B cell (primary cell): ENCODE results near the gene ANKS1A. TPM values are rescaled to one million over a fixed set of nuclear protein-coding genes. Genes with fewer than 3 reads are reported as not detected.

Experiments used
- ATAC-seq: fragments of 200-7000 bp; cut with Tn5 transposase; one replicate; pipeline ENCODE4 v1.10.0; 2021; ENCODE audit warnings: low read depth, mild to moderate bottlenecking, moderate number of reproducible peaks, moderate library complexity
- CTCF ChIA-PET: fragments of 350-600 bp; sonication (Branson Sonifier 250); formaldehyde crosslinking; loops from one replicate; lab custom pipeline; 2021; ENCODE audit warnings: antibody characterized with exemption, inconsistent platforms; lab: Charles Lee
- POLR2A ChIA-PET: fragments of 350-600 bp; sonication (Branson Sonifier 250); formaldehyde crosslinking; loops from one replicate; lab custom pipeline; 2021; ENCODE audit warnings: antibody characterized with exemption; lab: Charles Lee
- DNase-seq: peaks from one replicate; pipeline ENCODE4 v3.0.0; 2013
- H2AFZ ChIP-seq: 2 replicates; pipeline ENCODE4 v1.6.1; 2012; ENCODE audit warnings: mild to moderate bottlenecking, low read depth, low read length; ENCODE audit not compliant: insufficient read depth, poor library complexity, severe bottlenecking
- H3K27ac ChIP-seq, 2 donors: 1 replicate in 1 of 2; 2 replicates in 1 of 2; pipeline ENCODE4 v1.5.1; 2012 to 2013; ENCODE audit warnings: low read length in 2 of 2, mild to moderate bottlenecking in 2 of 2, moderate library complexity in 1 of 2
- H3K27me3 ChIP-seq, 4 experiments: fragments of 200-600 bp in 1 of 4; sonication (generic) in 1 of 4; replicated peaks in 1 of 4; 1 replicate in 2 of 4; 2 replicates in 2 of 4; pipeline versions ENCODE4 v1.6.1 to v1.7.0; 2013 to 2016; ENCODE audit warnings: low read length in 3 of 4, mild to moderate bottlenecking in 2 of 4, mixed read lengths in 1 of 4, moderate library complexity in 1 of 4; ENCODE audit not compliant: insufficient read depth in 4 of 4, control insufficient read depth in 3 of 4; ENCODE audit errors: control extremely low read depth in 1 of 4
- H3K36me3 ChIP-seq, 2 experiments: replicated peaks in 1 of 2; 1 replicate in 1 of 2; 2 replicates in 1 of 2; pipeline versions ENCODE4 v1.6.1 to v1.7.1; 2013; ENCODE audit warnings: low read length in 1 of 2; ENCODE audit not compliant: insufficient read depth in 2 of 2, control insufficient read depth in 1 of 2; ENCODE audit errors: control extremely low read depth in 1 of 2, extremely low read depth in 1 of 2
- H3K4me1 ChIP-seq, 2 donors: fragments of 200-600 bp in 1 of 2; sonication (generic) in 1 of 2; 1 replicate in 1 of 2; 2 replicates in 1 of 2; pipeline versions ENCODE4 v1.5.1 to v1.6.1; 2013 to 2017; ENCODE audit warnings: low read length in 2 of 2; ENCODE audit not compliant: control insufficient read depth in 2 of 2, insufficient read depth in 2 of 2
- H3K4me2 ChIP-seq: replicated peaks from 2 replicates; pipeline ENCODE3; 2012; ENCODE audit warnings: mild to moderate bottlenecking, low read depth, low read length; ENCODE audit not compliant: poor library complexity, severe bottlenecking
- H3K4me3 ChIP-seq, 5 experiments: fragments of 200-600 bp in 1 of 5; sonication (generic) in 1 of 5; 1 replicate in 3 of 5; 2 replicates in 2 of 5; pipeline versions ENCODE4 v1.5.1 to v1.7.0; 2011 to 2016; ENCODE audit warnings: low read length in 4 of 5, mild to moderate bottlenecking in 4 of 5, low read depth in 2 of 5, control low read depth in 1 of 5, moderate library complexity in 1 of 5; ENCODE audit not compliant: insufficient read depth in 1 of 5; ENCODE audit errors: control extremely low read depth in 1 of 5, extremely low read depth in 1 of 5
- H3K79me2 ChIP-seq: fragments of 200-600 bp; sonication (generic); one replicate; pipeline ENCODE4 v1.6.0; 2016; ENCODE audit warnings: low read length; ENCODE audit not compliant: control insufficient read depth, insufficient read depth
- H3K9ac ChIP-seq: fragments of 200-600 bp; sonication (generic); 2 replicates; pipeline ENCODE4 v1.6.1; 2017; ENCODE audit warnings: mild to moderate bottlenecking, low read length, moderate library complexity
- H3K9me3 ChIP-seq, 3 donors: one replicate each; pipeline versions ENCODE4 v1.6.1 to v1.7.1; 2013; ENCODE audit warnings: low read length in 2 of 3; ENCODE audit not compliant: control insufficient read depth in 2 of 3, insufficient read depth in 1 of 3; ENCODE audit errors: control extremely low read depth in 1 of 3
- H4K20me1 ChIP-seq: 2 replicates; pipeline ENCODE4 v1.6.0; 2012; ENCODE audit warnings: mild to moderate bottlenecking, low read length; ENCODE audit not compliant: insufficient read depth, control insufficient read depth, poor library complexity, severe bottlenecking
- H3K27ac Mint-ChIP-seq: one replicate; pipeline ENCODE4 v1.8.0; 2021; ENCODE audit warnings: mixed read lengths
- H3K27me3 Mint-ChIP-seq: one replicate; pipeline ENCODE4 v1.8.0; 2021; ENCODE audit warnings: mixed read lengths
- H3K4me1 Mint-ChIP-seq: one replicate; pipeline ENCODE4 v1.8.0; 2021; ENCODE audit warnings: mixed read lengths
- H3K4me3 Mint-ChIP-seq: one replicate; pipeline ENCODE4 v1.8.0; 2021; ENCODE audit warnings: mixed read lengths
- H3K9me3 Mint-ChIP-seq: one replicate; pipeline ENCODE4 v1.8.0; 2022; ENCODE audit warnings: mixed read lengths; ENCODE audit not compliant: insufficient read depth
- EZH2 ChIP-seq: IDR thresholded peaks from 2 replicates; pipeline ENCODE4 v1.6.1; 2012; ENCODE audit warnings: borderline replicate concordance, low read depth, mild to moderate bottlenecking, moderate library complexity, low read length; ENCODE audit not compliant: insufficient read depth, poor library complexity, severe bottlenecking
- WGBS: methylation state at CpG from one replicate; pipeline ENCODE4 v1.1.5; 2013; ENCODE audit warnings: missing lambda C conversion rate; ENCODE audit not compliant: insufficient coverage; 5-methylcytosine and 5-hydroxymethylcytosine counted together
- intact Hi-C: fragments of 100-400 bp; cut with micrococcal nuclease; formaldehyde crosslinking; loops from one replicate; pipeline ENCODE4 v1.10.0; 2022
- polyA plus RNA-seq: library from polyadenylated mRNA; depleted of rRNA; stranded (reverse); fragments of >200 nt; gene quantifications from 2 replicates; pipeline ENCODE4 v1.2.3, GENCODE V29; 2012
- total RNA-seq, 2 donors: library from RNA; stranded (reverse); fragments of 120-200 nt in 1 of 2; gene quantifications; 1 replicate in 1 of 2; 2 replicates in 1 of 2; pipeline versions ENCODE4 v1.2.3 to v1.2.4, GENCODE V29; 2013 to 2022
- TF ChIP-seq, protein P1 (sequence below): fragments of 200-600 bp; IDR thresholded peaks from one replicate; pipeline ENCODE4 v1.8.0; 2022; ENCODE audit warnings: antibody characterized with exemption, mild to moderate bottlenecking

Gene ANKS1A
- total and polyA plus RNA-seq, 2 donors (not counting 1 experiment from before 2014, with no cell fraction given) = 3.4 to 19.7 TPM

DNA sequence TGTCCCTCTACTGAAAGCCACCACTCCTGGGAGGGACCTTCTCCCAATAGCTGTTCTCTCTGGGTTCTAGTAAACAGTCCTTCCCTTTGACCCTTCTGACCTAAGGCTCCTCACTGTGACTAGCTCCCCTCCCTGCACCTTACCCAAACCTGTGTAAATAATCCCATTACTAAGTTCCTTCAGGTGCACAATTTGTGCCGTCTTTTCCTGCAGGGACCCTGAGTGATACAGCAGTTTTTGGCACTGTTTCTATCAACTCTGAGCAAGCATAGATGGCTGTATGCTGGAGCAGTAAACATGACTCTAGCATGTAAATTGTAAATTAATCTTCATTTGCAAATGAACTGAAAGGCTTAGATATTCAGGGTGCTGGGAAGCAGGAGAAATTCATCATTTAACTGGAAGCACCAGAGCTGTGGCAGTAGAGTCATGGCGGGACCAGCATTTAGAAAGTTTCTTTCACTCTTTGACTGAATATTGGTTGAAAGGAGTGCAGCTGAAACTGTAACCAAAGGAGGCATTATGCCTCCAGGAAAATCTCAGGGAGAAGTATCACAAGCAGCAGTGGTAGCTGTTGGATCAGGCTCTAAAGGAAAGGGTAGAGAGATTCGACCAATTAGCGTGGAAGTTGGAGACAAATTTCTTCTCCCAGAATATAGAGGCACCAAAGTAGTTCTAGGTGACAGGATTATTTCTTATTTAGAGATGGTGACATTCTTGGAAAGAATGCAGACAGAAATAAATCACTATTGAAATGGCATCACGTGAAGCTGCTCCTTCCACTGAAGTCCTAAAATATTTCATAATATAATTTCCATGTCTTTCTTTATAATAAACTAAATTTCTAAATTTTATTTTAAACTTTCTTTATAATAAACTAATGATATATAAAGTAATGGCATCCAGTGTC, 134.3 kb downstream of the ANKS1A start:
- H3K27ac ChIP-seq = no peak overlapping the region
- no peak overlapping the region for H3K4me3 ChIP-seq
- WGBS = 100% methylated on average over 2 of the region's 5 CpGs
- DNase-seq = no peak
- Mint-ChIP-seq H3K9me3 (no peaks in the 10 kb centered on the region), H3K4me3 (no peak overlapping the region), H3K27me3 (no peaks in the 10 kb centered on the region), H3K4me1 (no peaks in the 10 kb centered on the region), H3K27ac (no peak overlapping the region)
- TF ChIP-seq EZH2 = no peak
- TF ChIP-seq, protein P1, sequence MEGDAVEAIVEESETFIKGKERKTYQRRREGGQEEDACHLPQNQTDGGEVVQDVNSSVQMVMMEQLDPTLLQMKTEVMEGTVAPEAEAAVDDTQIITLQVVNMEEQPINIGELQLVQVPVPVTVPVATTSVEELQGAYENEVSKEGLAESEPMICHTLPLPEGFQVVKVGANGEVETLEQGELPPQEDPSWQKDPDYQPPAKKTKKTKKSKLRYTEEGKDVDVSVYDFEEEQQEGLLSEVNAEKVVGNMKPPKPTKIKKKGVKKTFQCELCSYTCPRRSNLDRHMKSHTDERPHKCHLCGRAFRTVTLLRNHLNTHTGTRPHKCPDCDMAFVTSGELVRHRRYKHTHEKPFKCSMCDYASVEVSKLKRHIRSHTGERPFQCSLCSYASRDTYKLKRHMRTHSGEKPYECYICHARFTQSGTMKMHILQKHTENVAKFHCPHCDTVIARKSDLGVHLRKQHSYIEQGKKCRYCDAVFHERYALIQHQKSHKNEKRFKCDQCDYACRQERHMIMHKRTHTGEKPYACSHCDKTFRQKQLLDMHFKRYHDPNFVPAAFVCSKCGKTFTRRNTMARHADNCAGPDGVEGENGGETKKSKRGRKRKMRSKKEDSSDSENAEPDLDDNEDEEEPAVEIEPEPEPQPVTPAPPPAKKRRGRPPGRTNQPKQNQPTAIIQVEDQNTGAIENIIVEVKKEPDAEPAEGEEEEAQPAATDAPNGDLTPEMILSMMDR = no peak
- CTCF ChIA-PET = interaction anchor here (1.5 kb wide), 1 partner anchor 116 kb away, joined by 3 read pairs; no protein-coding TSS in a partner anchor
- H3K79me2 ChIP-seq = no peaks in the 10 kb centered on the region
- ATAC-seq = no peak
- peaks cover 0 to 2% of the 10 kb centered on the region in 2 experiments for H3K36me3 ChIP-seq
- POLR2A ChIA-PET = no interaction called here
- no peaks in the 10 kb centered on the region for H3K4me1 ChIP-seq
- no peak overlapping the region for H3K4me2 ChIP-seq
- H3K9me3 ChIP-seq = no peaks in the 10 kb centered on the region
- H3K9ac ChIP-seq = no peak overlapping the region
- H4K20me1 ChIP-seq = no peaks in the 10 kb centered on the region
- intact Hi-C loops = no loop called here
- H3K27me3 ChIP-seq = no peaks in the 10 kb centered on the region
- H2AFZ ChIP-seq = no peak overlapping the region

DNA sequence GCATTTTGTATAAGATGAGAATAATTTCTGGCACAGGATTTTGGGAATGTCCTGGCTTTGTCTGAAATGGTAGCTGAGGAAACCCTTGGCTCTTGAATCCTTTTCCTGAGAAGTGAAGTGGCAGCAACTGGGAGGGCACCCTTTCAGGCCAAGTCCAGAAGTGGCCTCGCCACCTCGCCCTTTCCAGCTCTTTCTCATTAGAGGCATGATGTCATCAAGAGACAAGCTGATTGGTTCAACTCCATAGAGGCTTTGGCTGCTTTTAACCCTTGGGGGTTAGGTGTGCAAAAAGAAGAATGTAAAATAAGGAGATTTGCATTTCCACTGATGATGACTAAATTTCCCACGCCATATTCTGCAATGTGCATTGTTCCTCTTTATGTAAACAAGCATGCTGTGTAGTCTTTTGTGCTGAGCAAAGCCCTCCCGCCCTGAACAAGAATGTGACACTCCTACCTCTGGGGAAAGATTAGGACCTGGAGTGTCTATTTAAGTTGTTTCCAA, 135.5 kb downstream of the ANKS1A start:
- POLR2A ChIA-PET = no interaction called here
- CTCF ChIA-PET = interaction anchor here (1.5 kb wide), 1 partner anchor 115 kb away, joined by 3 read pairs; no protein-coding TSS in a partner anchor
- WGBS = 69% methylated on average over 2 of the region's 4 CpGs

More for the DNA sequence above, 135.5 kb downstream of the ANKS1A start:
- TF ChIP-seq, protein P1 = no peak
- TF ChIP-seq EZH2 = no peak
- DNase-seq = no peak
- no peak overlapping the region for H3K4me3 Mint-ChIP-seq
- Histone ChIP-seq H3K36me3 (no peaks in the 10 kb centered on the region), H3K9ac (no peak overlapping the region), H3K27me3 (no peaks in the 10 kb centered on the region), H3K4me1 (no peaks in the 10 kb centered on the region), H3K9me3 (no peaks in the 10 kb centered on the region), H3K4me2 (no peak overlapping the region), H4K20me1 (no peaks in the 10 kb centered on the region), H3K4me3 (no peak overlapping the region), H3K79me2 (no peaks in the 10 kb centered on the region), H3K27ac (no peak overlapping the region), H2AFZ (no peak overlapping the region)
- no peaks in the 10 kb centered on the region for H3K27me3 Mint-ChIP-seq
- intact Hi-C loops = no loop called here
- ATAC-seq = no peak
- no peak overlapping the region for H3K27ac Mint-ChIP-seq
- H3K9me3 Mint-ChIP-seq = no peaks in the 10 kb centered on the region
- no peaks in the 10 kb centered on the region for H3K4me1 Mint-ChIP-seq
